MM.1S (cell line): ENCODE data around the gene ADAMTS4.

Source experiments
- CTCF ChIP-seq: fragments of 300-600 bp; sonication (generic); IDR thresholded peaks from 2 replicates; pipeline ENCODE4 v1.5.1; 2016; ENCODE audit warnings: antibody characterized with exemption, low read length, mixed read lengths
- EZH2phosphoT487 ChIP-seq: fragments of 300-600 bp; sonication (generic); IDR thresholded peaks from 2 replicates; pipeline ENCODE4 v1.6.1; 2018; ENCODE audit warnings: antibody characterized with exemption, low read length

GRCh38 chr1:161180639-161181038, 18.2 kb downstream of the ADAMTS4 start:
- TF ChIP-seq CTCF (peak; percentile 66), EZH2phosphoT487 (no peak)
